ENCODE measurements around the gene NRSN1. TPM values are rescaled to one million over a fixed set of nuclear protein-coding genes. Genes with fewer than 3 reads are reported as not detected.

NRSN1 gene
- total and polyA plus RNA-seq, 2 of the 13 experiments (the other 11 are each of a cell fraction or from before 2014, with no cell fraction given): not detected

DNA sequence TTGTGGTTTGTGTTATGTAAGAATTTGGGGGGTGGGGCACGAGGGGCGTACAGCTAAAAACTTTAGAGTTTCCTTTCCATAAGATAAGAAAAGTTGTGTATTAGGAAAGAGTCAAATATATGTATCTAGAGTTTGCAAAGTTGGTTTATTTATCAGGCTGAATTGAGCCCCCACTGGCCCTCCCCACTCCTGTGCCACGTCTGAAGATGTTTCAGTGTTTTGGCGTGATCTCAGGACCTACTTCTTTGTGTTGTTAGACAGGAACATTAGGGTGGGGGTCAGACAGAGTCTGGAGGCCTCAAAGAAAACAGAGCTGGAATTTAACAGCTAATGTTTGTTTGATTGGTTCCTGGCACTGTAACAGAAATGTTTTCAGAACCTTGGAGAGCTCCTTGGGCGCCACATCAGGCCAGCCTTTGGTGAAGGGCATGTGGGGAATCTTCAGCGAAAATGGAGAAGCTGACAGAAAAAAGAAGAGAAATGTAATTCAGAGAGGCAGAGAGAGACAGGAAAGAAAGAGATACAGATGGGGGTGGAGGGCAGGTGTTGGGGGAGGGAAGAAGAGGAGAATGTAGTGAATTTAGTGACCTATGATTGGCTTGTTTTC lies 674 bp downstream of the NRSN1 start (continued):
- TF ChIP-seq, protein P1, sequence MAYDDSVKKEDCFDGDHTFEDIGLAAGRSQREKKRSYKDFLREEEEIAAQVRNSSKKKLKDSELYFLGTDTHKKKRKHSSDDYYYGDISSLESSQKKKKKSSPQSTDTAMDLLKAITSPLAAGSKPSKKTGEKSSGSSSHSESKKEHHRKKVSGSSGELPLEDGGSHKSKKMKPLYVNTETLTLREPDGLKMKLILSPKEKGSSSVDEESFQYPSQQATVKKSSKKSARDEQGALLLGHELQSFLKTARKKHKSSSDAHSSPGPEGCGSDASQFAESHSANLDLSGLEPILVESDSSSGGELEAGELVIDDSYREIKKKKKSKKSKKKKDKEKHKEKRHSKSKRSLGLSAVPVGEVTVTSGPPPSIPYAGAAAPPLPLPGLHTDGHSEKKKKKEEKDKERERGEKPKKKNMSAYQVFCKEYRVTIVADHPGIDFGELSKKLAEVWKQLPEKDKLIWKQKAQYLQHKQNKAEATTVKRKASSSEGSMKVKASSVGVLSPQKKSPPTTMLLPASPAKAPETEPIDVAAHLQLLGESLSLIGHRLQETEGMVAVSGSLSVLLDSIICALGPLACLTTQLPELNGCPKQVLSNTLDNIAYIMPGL (CRISPR knock-in tag; IDR thresholded peaks at IDR 0.05; ENCODE audit: borderline replicate concordance in 1 of 2, low read depth in 1 of 2): peak in 1 of 2 experiments; percentile 49; a peak in 1 of 4 replicates
- TF ChIP-seq ATRX (CRISPR knock-in tag; IDR thresholded peaks at IDR 0.05; ENCODE audit: borderline replicate concordance) (no peak), PHF21A (CRISPR knock-in tag; IDR thresholded peaks at IDR 0.05) (no peak), FOSL2 (CRISPR knock-in tag; IDR thresholded peaks at IDR 0.05) (peak; percentile 65), ZNF768 (CRISPR knock-in tag; IDR thresholded peaks at IDR 0.05) (no peak), HNF4G (IDR thresholded peaks at IDR 0.05; ENCODE audit: borderline replicate concordance, low read depth, low read length) (no peak), HNF4G (CRISPR knock-in tag; IDR thresholded peaks at IDR 0.05; ENCODE audit: borderline replicate concordance, low read depth) (peak; percentile 60; the same call in 1 of the 2 replicates), SOX5 (CRISPR knock-in tag; IDR thresholded peaks at IDR 0.05; ENCODE audit: borderline replicate concordance) (peak; percentile 74; the same call in 1 of the 2 replicates), MIXL1 (CRISPR knock-in tag; IDR thresholded peaks at IDR 0.05) (peak; percentile 91), ZNF598 (CRISPR knock-in tag; IDR thresholded peaks at IDR 0.05; ENCODE audit: borderline replicate concordance) (no peak), ZNF329 (CRISPR knock-in tag; IDR thresholded peaks at IDR 0.05; ENCODE audit: low read depth) (peak; percentile 82), SMAD3 (CRISPR knock-in tag; IDR thresholded peaks at IDR 0.05) (peak; percentile 99), NAIF1 (CRISPR knock-in tag; IDR thresholded peaks at IDR 0.05; ENCODE audit: borderline replicate concordance) (no peak), TAF15 (IDR thresholded peaks at IDR 0.05; ENCODE audit: low read depth, low read length, poor library complexity, severe bottlenecking) (no peak), ZNF709 (CRISPR knock-in tag; IDR thresholded peaks at IDR 0.05) (peak; percentile 91), WIZ (CRISPR knock-in tag; IDR thresholded peaks at IDR 0.05) (peak; percentile 99), GTF2F1 (IDR thresholded peaks at IDR 0.05; ENCODE audit: low read length) (no peak)
- TF ChIP-seq, protein P2, sequence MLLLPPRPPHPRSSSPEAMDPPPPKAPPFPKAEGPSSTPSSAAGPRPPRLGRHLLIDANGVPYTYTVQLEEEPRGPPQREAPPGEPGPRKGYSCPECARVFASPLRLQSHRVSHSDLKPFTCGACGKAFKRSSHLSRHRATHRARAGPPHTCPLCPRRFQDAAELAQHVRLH (CRISPR knock-in tag; IDR thresholded peaks at IDR 0.05; ENCODE audit: borderline replicate concordance, low read depth): peak; percentile 93
- TF ChIP-seq, protein P3, sequence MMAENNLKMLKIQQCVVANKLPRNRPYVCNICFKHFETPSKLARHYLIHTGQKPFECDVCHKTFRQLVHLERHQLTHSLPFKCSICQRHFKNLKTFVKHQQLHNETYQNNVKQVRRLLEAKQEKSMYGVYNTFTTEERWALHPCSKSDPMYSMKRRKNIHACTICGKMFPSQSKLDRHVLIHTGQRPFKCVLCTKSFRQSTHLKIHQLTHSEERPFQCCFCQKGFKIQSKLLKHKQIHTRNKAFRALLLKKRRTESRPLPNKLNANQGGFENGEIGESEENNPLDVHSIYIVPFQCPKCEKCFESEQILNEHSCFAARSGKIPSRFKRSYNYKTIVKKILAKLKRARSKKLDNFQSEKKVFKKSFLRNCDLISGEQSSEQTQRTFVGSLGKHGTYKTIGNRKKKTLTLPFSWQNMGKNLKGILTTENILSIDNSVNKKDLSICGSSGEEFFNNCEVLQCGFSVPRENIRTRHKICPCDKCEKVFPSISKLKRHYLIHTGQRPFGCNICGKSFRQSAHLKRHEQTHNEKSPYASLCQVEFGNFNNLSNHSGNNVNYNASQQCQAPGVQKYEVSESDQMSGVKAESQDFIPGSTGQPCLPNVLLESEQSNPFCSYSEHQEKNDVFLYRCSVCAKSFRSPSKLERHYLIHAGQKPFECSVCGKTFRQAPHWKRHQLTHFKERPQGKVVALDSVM (CRISPR knock-in tag; IDR thresholded peaks at IDR 0.05): no peak
- TF ChIP-seq, protein P4, sequence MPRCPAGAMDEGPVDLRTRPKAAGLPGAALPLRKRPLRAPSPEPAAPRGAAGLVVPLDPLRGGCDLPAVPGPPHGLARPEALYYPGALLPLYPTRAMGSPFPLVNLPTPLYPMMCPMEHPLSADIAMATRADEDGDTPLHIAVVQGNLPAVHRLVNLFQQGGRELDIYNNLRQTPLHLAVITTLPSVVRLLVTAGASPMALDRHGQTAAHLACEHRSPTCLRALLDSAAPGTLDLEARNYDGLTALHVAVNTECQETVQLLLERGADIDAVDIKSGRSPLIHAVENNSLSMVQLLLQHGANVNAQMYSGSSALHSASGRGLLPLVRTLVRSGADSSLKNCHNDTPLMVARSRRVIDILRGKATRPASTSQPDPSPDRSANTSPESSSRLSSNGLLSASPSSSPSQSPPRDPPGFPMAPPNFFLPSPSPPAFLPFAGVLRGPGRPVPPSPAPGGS (CRISPR knock-in tag; IDR thresholded peaks at IDR 0.05): no peak
- TF ChIP-seq, protein P5, sequence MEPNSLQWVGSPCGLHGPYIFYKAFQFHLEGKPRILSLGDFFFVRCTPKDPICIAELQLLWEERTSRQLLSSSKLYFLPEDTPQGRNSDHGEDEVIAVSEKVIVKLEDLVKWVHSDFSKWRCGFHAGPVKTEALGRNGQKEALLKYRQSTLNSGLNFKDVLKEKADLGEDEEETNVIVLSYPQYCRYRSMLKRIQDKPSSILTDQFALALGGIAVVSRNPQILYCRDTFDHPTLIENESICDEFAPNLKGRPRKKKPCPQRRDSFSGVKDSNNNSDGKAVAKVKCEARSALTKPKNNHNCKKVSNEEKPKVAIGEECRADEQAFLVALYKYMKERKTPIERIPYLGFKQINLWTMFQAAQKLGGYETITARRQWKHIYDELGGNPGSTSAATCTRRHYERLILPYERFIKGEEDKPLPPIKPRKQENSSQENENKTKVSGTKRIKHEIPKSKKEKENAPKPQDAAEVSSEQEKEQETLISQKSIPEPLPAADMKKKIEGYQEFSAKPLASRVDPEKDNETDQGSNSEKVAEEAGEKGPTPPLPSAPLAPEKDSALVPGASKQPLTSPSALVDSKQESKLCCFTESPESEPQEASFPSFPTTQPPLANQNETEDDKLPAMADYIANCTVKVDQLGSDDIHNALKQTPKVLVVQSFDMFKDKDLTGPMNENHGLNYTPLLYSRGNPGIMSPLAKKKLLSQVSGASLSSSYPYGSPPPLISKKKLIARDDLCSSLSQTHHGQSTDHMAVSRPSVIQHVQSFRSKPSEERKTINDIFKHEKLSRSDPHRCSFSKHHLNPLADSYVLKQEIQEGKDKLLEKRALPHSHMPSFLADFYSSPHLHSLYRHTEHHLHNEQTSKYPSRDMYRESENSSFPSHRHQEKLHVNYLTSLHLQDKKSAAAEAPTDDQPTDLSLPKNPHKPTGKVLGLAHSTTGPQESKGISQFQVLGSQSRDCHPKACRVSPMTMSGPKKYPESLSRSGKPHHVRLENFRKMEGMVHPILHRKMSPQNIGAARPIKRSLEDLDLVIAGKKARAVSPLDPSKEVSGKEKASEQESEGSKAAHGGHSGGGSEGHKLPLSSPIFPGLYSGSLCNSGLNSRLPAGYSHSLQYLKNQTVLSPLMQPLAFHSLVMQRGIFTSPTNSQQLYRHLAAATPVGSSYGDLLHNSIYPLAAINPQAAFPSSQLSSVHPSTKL (CRISPR knock-in tag; IDR thresholded peaks at IDR 0.05): peak; percentile 82
